RWPE2 (cell line): ENCODE results near the gene FAM217B.

Source experiments
- ATAC-seq: fragments of 200-7000 bp; cut with Tn5 transposase; 3 replicates; pipeline ENCODE4 v1.9.1; 2021; ENCODE audit warnings: low read depth
- DNase-seq: peaks from one replicate; pipeline ENCODE4 v3.0.0-alpha.2; 2020; ENCODE audit warnings: low spot score
- H3K27ac ChIP-seq: fragments of 450-650 bp; 2 replicates; pipeline ENCODE4 v1.5.1; 2017; ENCODE audit warnings: mild to moderate bottlenecking; ENCODE audit not compliant: poor library complexity, severe bottlenecking
- H3K27me3 ChIP-seq: fragments of 250-450 bp; sonication (Bioruptor Pico); 2 replicates; pipeline ENCODE4 v1.5.1; 2021; ENCODE audit warnings: mild to moderate bottlenecking, moderate library complexity; ENCODE audit not compliant: insufficient read depth, poor library complexity, severe bottlenecking
- H3K36me3 ChIP-seq: fragments of 250-450 bp; sonication (Bioruptor Pico); 2 replicates; pipeline ENCODE4 v1.5.1; 2020; ENCODE audit warnings: low read depth, mild to moderate bottlenecking, moderate library complexity
- H3K4me1 ChIP-seq: fragments of 250-450 bp; sonication (Bioruptor Pico); 2 replicates; pipeline ENCODE4 v1.5.1; 2021; ENCODE audit warnings: mild to moderate bottlenecking, moderate library complexity; ENCODE audit not compliant: insufficient read depth, poor library complexity, severe bottlenecking
- H3K4me3 ChIP-seq: fragments of 250-450 bp; sonication (Bioruptor Pico); 2 replicates; pipeline ENCODE4 v1.5.1; 2021; ENCODE audit warnings: mild to moderate bottlenecking, moderate library complexity; ENCODE audit not compliant: severe bottlenecking
- H3K9me3 ChIP-seq: fragments of 250-450 bp; sonication (Bioruptor Pico); 2 replicates; pipeline ENCODE4 v1.5.1; 2021; ENCODE audit warnings: mild to moderate bottlenecking, moderate library complexity; ENCODE audit not compliant: severe bottlenecking
- TF ChIP-seq, protein P1 (sequence below): fragments of 450-650 bp; IDR thresholded peaks from one replicate; pipeline ENCODE4 v1.5.1; 2017; ENCODE audit warnings: mild to moderate bottlenecking, moderate library complexity; ENCODE audit not compliant: poor library complexity, severe bottlenecking

FAM217B gene, protein sequence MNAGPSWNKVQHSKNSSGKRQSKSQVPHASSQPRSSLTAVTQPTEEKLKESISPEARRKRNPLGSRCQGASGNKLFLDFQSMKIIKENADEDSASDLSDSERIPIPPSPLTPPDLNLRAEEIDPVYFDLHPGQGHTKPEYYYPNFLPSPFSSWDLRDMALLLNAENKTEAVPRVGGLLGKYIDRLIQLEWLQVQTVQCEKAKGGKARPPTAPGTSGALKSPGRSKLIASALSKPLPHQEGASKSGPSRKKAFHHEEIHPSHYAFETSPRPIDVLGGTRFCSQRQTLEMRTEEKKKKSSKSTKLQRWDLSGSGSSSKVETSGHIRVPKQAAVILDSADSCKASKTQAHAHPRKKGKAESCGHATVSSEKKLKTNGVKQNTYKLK

DNA sequence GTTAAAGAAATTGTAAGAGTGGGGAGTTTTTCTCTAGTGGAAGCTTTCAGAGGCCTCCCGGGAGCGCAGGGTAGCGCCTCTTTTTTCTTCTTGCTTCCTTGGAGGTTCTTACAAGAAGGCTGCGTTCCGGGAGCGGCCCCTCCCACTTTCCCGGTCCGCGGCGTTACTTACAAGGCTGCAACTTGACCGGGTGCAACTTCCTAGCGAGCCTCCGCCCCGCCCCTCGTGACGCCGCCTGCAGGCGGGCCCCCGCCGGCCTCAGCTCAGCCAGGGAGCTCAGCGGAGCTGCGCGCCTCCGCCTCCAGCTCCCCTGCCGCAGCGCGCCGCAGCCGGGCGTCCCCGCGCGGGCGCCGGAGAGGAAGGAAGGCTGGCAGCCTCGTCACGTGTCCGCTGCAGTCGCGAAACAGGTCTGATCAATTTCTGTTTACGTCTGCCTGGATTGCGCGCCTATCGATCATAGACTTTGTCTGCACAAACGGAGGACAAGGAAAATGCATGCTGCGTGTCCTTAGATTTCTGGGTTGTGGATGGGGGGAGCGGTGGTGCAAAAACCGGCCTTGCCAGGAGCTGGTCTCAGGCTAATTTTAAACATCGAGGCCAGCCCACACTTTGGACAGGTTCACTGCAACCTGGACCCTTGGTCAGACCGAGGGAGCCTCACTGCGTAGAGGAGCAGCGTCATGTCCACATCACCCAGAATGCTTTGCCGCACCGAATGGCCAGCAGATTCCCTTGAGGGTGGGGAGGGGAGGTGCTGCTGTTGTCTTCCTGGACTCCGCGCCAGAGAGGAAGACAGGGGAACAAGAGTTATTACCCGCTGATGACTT, at the start of gene FAM217B, which contains the start of gene PPP1R3D:
TSS of gene FAM217B (plus strand) at position 261 of the 827 bp plus-strand sequence. CDS start 3,555 bp downstream, outside the sequence.
TSS of gene PPP1R3D (minus strand) at position 177 of the 827 bp plus-strand sequence. CDS start 374 bp downstream, outside the sequence.
- TF ChIP-seq, protein P1, sequence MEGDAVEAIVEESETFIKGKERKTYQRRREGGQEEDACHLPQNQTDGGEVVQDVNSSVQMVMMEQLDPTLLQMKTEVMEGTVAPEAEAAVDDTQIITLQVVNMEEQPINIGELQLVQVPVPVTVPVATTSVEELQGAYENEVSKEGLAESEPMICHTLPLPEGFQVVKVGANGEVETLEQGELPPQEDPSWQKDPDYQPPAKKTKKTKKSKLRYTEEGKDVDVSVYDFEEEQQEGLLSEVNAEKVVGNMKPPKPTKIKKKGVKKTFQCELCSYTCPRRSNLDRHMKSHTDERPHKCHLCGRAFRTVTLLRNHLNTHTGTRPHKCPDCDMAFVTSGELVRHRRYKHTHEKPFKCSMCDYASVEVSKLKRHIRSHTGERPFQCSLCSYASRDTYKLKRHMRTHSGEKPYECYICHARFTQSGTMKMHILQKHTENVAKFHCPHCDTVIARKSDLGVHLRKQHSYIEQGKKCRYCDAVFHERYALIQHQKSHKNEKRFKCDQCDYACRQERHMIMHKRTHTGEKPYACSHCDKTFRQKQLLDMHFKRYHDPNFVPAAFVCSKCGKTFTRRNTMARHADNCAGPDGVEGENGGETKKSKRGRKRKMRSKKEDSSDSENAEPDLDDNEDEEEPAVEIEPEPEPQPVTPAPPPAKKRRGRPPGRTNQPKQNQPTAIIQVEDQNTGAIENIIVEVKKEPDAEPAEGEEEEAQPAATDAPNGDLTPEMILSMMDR = peak; percentile 49
- Histone ChIP-seq H3K4me1 (peaks cover 36% of the 10 kb centered on the region), H3K36me3 (peaks cover 37% of the 10 kb centered on the region), H3K27ac (peak within 1 kb of the TSS; percentile 80), H3K27me3 (no peaks in the 10 kb centered on the region), H3K4me3 (peak within 1 kb of the TSS; percentile 48), H3K9me3 (no peaks in the 10 kb centered on the region)
- peak; percentile 100 for DNase-seq
- peak; percentile 90 for ATAC-seq

DNA sequence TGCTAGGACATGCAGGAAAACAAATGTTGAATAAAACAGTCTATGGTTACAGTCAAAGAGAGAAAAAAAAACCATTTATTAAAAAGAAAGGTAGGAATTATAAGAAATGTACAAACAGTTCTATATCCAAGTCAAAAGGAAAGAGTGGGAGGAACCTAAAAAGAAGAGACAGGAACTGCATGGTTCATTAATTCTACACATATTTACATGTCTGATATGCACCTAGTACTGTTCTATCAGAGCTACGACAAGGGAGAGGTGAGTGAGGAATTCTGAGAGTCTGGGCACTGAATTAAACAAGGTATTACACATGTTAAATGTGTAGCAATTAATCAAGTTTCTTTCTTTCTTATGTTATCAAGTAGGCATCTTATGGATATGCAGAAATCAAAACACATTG, 48.6 kb upstream of the FAM217B start:
- Histone ChIP-seq H3K9me3 (no peaks in the 10 kb centered on the region), H3K27ac (no peak overlapping the region), H3K27me3 (no peaks in the 10 kb centered on the region), H3K4me3 (no peak overlapping the region), H3K4me1 (no peaks in the 10 kb centered on the region), H3K36me3 (peaks cover 10% of the 10 kb centered on the region)
- ATAC-seq (0 out of 3 replicates have a peak, but pooled peaks have one; percentile 36), DNase-seq (no peak)
- TF ChIP-seq, protein P1 = no peak

DNA sequence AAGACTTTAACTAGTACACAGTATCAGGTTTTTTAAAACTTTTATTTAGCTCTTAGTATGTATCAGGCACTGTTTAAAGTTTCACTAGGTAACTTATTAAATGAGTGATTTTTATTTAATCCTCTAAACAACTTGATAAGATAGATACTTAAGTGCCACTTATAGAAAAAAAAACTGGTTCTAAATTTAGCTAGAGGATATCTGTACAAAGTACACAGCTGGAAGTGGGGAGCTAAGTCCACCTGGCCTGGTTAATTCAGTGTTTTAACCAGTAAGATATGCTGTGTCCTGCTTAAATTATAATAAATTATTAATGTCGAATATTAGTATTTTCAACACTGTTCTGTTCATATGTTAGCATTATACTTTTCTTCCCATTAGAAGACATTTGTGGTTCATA, 44.3 kb upstream of the FAM217B start:
- no peaks in the 10 kb centered on the region for H3K4me1 ChIP-seq
- ATAC-seq = no peak
- no peak overlapping the region for H3K27ac ChIP-seq
- H3K4me3 ChIP-seq = no peak overlapping the region
- peaks cover 4% of the 10 kb centered on the region; the same call in 1 of the 2 replicates for H3K36me3 ChIP-seq
- no peak for DNase-seq
- TF ChIP-seq, protein P1 = no peak
- H3K9me3 ChIP-seq = no peaks in the 10 kb centered on the region
- H3K27me3 ChIP-seq = no peaks in the 10 kb centered on the region

DNA sequence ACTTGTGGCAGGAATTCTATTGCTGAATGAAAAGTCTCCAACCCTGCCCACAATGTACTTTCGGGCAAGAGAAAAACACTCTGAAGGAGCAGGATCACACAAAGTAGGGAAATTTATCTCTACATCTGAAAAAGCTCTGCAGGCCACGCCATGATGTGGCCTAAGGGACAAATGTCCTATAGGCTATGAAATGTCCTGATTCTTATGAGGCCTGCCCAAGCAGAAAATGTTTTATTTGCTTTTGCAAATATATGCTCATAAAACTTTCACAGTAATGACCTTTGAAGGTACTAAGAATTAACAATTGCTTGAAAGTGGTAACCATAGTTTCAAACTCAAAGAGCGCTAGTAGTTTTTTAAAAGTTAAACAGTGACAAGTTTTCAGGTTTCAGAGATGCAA, 37.7 kb upstream of the FAM217B start:
- Histone ChIP-seq H3K36me3 (peaks cover 5% of the 10 kb centered on the region; the same call in 1 of the 2 replicates), H3K9me3 (no peaks in the 10 kb centered on the region), H3K4me3 (no peak overlapping the region), H3K4me1 (no peaks in the 10 kb centered on the region), H3K27me3 (no peaks in the 10 kb centered on the region), H3K27ac (no peak overlapping the region)
- TF ChIP-seq, protein P1 = no peak
- DNase-seq = no peak
- ATAC-seq = no peak
